GM23338 (cell line): ENCODE measurements around the gene PDIA2. TPM values are rescaled to one million over a fixed set of nuclear protein-coding genes. Genes with fewer than 3 reads are reported as not detected.

Experiments
- polyA plus RNA-seq: library from polyadenylated mRNA; unstranded; fragments of >200 nt; fragmentation: Nextera tagmentation; extraction: Ambion mirVana; gene quantifications from 2 replicates; pipeline ENCODE4 v1.2.1, GENCODE V29; 2016
- total RNA-seq: library from RNA; depleted of rRNA; stranded (reverse); fragments of >200 nt; shearing (Covaris generic); gene quantifications from 2 replicates; pipeline ENCODE4 v1.2.3, GENCODE V29; 2014; rRNA removed

The PDIA2 gene
- total and polyA plus RNA-seq, 2 experiments from 2014 or later: 0.39 to 0.87 TPM

Other genes starting within 250 kb of the PDIA2 start
- 11.7 and 17.8 TPM in 2 replicates for gene POLR3K, start 229.6 kb upstream of the PDIA2 start, total RNA-seq
- gene POLR3K, start 229.6 kb upstream of the PDIA2 start, polyA plus RNA-seq: 58.5 and 60.0 TPM in 2 replicates
- 31.2 and 34.4 TPM in 2 replicates for gene SNRNP25, start 229.3 kb upstream of the PDIA2 start, total RNA-seq
- gene SNRNP25, start 229.3 kb upstream of the PDIA2 start, polyA plus RNA-seq: 79.5 and 81.6 TPM in 2 replicates
- gene RHBDF1, start 210.5 kb upstream of the PDIA2 start, total RNA-seq: 15.3 and 24.5 TPM in 2 replicates
- 22.1 and 22.6 TPM in 2 replicates for gene RHBDF1, start 210.5 kb upstream of the PDIA2 start, polyA plus RNA-seq
- gene MPG, start 204.9 kb upstream of the PDIA2 start, total RNA-seq: 57.8 and 91.1 TPM in 2 replicates
- 38.0 and 39.2 TPM in 2 replicates for gene MPG, start 204.9 kb upstream of the PDIA2 start, polyA plus RNA-seq
- gene NPRL3, start 144.5 kb upstream of the PDIA2 start, total RNA-seq: 45.7 and 45.9 TPM in 2 replicates
- 14.5 and 15.4 TPM in 2 replicates for gene NPRL3, start 144.5 kb upstream of the PDIA2 start, polyA plus RNA-seq
- gene HBZ, start 130.5 kb upstream of the PDIA2 start, total RNA-seq: not detected in 2 replicates
- gene HBZ, start 130.5 kb upstream of the PDIA2 start, polyA plus RNA-seq: 0.39 TPM in 1 of 2 replicates, not detected in the other
- not detected in 2 replicates for gene HBM, start 117.2 kb upstream of the PDIA2 start, total RNA-seq
- 0.68 TPM in 1 of 2 replicates, not detected in the other for gene HBM, start 117.2 kb upstream of the PDIA2 start, polyA plus RNA-seq
- 1.9 TPM in 1 of 2 replicates, not detected in the other for gene HBA2, start 110.3 kb upstream of the PDIA2 start, total RNA-seq
- gene HBA2, start 110.3 kb upstream of the PDIA2 start, polyA plus RNA-seq: 7.8 and 11.7 TPM in 2 replicates
- not detected in 2 replicates for gene HBA1, start 106.5 kb upstream of the PDIA2 start, total RNA-seq
- 3.4 and 6.7 TPM in 2 replicates for gene HBA1, start 106.5 kb upstream of the PDIA2 start, polyA plus RNA-seq
- gene HBQ1, start 102.7 kb upstream of the PDIA2 start, total RNA-seq: 3.1 and 6.6 TPM in 2 replicates
- 8.3 and 8.5 TPM in 2 replicates for gene HBQ1, start 102.7 kb upstream of the PDIA2 start, polyA plus RNA-seq
- 114 and 115 TPM in 2 replicates for gene LUC7L, start 53.7 kb upstream of the PDIA2 start, total RNA-seq
- gene LUC7L, start 53.7 kb upstream of the PDIA2 start, polyA plus RNA-seq: 136 and 151 TPM in 2 replicates
- 57.2 and 128 TPM in 2 replicates for gene FAM234A, start 48.3 kb upstream of the PDIA2 start, total RNA-seq
- gene FAM234A, start 48.3 kb upstream of the PDIA2 start, polyA plus RNA-seq: 37.9 and 41.9 TPM in 2 replicates
- 0.58 and 1.8 TPM in 2 replicates for gene RGS11, start 7.2 kb upstream of the PDIA2 start, total RNA-seq
- gene RGS11, start 7.2 kb upstream of the PDIA2 start, polyA plus RNA-seq: 0.38 and 0.74 TPM in 2 replicates
- gene ARHGDIG, start 2.6 kb upstream of the PDIA2 start, total RNA-seq: 1.0 and 1.2 TPM in 2 replicates
- gene ARHGDIG, start 2.6 kb upstream of the PDIA2 start, polyA plus RNA-seq: 0.24 and 0.78 TPM in 2 replicates
- gene AXIN1, start 69.6 kb downstream of the PDIA2 start, total RNA-seq: 50.6 and 54.5 TPM in 2 replicates
- gene AXIN1, start 69.6 kb downstream of the PDIA2 start, polyA plus RNA-seq: 14.3 and 15.0 TPM in 2 replicates
- 115 and 169 TPM in 2 replicates for gene MRPL28, start 87.4 kb downstream of the PDIA2 start, total RNA-seq
- gene MRPL28, start 87.4 kb downstream of the PDIA2 start, polyA plus RNA-seq: 129 and 135 TPM in 2 replicates
- gene PGAP6, start 98.8 kb downstream of the PDIA2 start, total RNA-seq: 98.7 and 112 TPM in 2 replicates
- 25.1 and 29.5 TPM in 2 replicates for gene PGAP6, start 98.8 kb downstream of the PDIA2 start, polyA plus RNA-seq
- 228 and 249 TPM in 2 replicates for gene NME4, start 114.0 kb downstream of the PDIA2 start, total RNA-seq
- gene NME4, start 114.0 kb downstream of the PDIA2 start, polyA plus RNA-seq: 511 and 521 TPM in 2 replicates
- 17.9 and 26.9 TPM in 2 replicates for gene DECR2, start 118.7 kb downstream of the PDIA2 start, total RNA-seq
- 19.0 and 20.3 TPM in 2 replicates for gene DECR2, start 118.7 kb downstream of the PDIA2 start, polyA plus RNA-seq
- gene RAB11FIP3, start 142.5 kb downstream of the PDIA2 start, total RNA-seq: 27.9 and 29.2 TPM in 2 replicates
- 3.2 and 4.4 TPM in 2 replicates for gene RAB11FIP3, start 142.5 kb downstream of the PDIA2 start, polyA plus RNA-seq
- gene CAPN15, start 244.5 kb downstream of the PDIA2 start, total RNA-seq: 142 and 164 TPM in 2 replicates
- 27.3 and 30.7 TPM in 2 replicates for gene CAPN15, start 244.5 kb downstream of the PDIA2 start, polyA plus RNA-seq